ENCODE results near the gene SPSB1. TPM values are rescaled to one million over a fixed set of nuclear protein-coding genes. Genes with fewer than 3 reads are reported as not detected.

Gene SPSB1
- total RNA-seq, 1 donor: 23.2 TPM

- Histone ChIP-seq H3K36me3 (ENCODE audit: insufficient read depth, low read length) (peaks cover 4% of the 10 kb centered on the region), H2AFZ (ENCODE audit: low read length) (no peak overlapping the region), H4K20me1 (ENCODE audit: insufficient read depth, low read length) (peaks cover 72% of the 10 kb centered on the region), H3K4me3 (ENCODE audit: insufficient read depth, low read length) (no peak overlapping the region), H3K9me3 (ENCODE audit: low read depth, low read length) (no peaks in the 10 kb centered on the region), H3K27ac (ENCODE audit: low read depth, low read length) (no peak overlapping the region), H3K79me2 (ENCODE audit: insufficient read depth, low read length) (peaks cover 93% of the 10 kb centered on the region), H3K4me2 (ENCODE audit: insufficient read depth, low read length) (no peak overlapping the region), H3K4me1 (ENCODE audit: insufficient read depth, low read length) (peaks cover 35% of the 10 kb centered on the region), H3K27me3 (ENCODE audit: insufficient read depth, low read length) (no peaks in the 10 kb centered on the region)
- peak; percentile 66 for DNase-seq (ENCODE audit: insufficient read length, low spot score, missing footprints)
- no peak for TF ChIP-seq CTCF (IDR thresholded peaks at IDR 0.05; ENCODE audit: extremely low read depth, low read depth, low read length)
These were observed 27.3 kb downstream of the SPSB1 start for GRCh38 chr1:9319789-9320519.

GRCh38 chr1:9320520-9321479, 28.1 kb downstream of the SPSB1 start:
- no peaks in the 10 kb centered on the region for H3K36me3 ChIP-seq (ENCODE audit: insufficient read depth, low read length)
- no peaks in the 10 kb centered on the region for H3K27me3 ChIP-seq (ENCODE audit: insufficient read depth, low read length)
- peaks cover 72% of the 10 kb centered on the region for H4K20me1 ChIP-seq (ENCODE audit: insufficient read depth, low read length)
- H3K4me2 ChIP-seq (ENCODE audit: insufficient read depth, low read length): peak overlapping the region; percentile 41
- H3K79me2 ChIP-seq (ENCODE audit: insufficient read depth, low read length): peaks cover 93% of the 10 kb centered on the region
- H2AFZ ChIP-seq (ENCODE audit: low read length): no peak overlapping the region
- no peak for TF ChIP-seq CTCF (IDR thresholded peaks at IDR 0.05; ENCODE audit: extremely low read depth, low read depth, low read length)
- H3K4me1 ChIP-seq (ENCODE audit: insufficient read depth, low read length): peaks cover 29% of the 10 kb centered on the region
- no peaks in the 10 kb centered on the region for H3K9me3 ChIP-seq (ENCODE audit: low read depth, low read length)
- peak overlapping the region; percentile 0 for H3K27ac ChIP-seq (ENCODE audit: low read depth, low read length)
- no peak overlapping the region for H3K4me3 ChIP-seq (ENCODE audit: insufficient read depth, low read length)
- peak; percentile 70 for DNase-seq (ENCODE audit: insufficient read length, low spot score, missing footprints)

- TF ChIP-seq CTCF (IDR thresholded peaks at IDR 0.05; ENCODE audit: extremely low read depth, low read depth, low read length): no peak
- no peak overlapping the region for H3K4me3 ChIP-seq (ENCODE audit: insufficient read depth, low read length)
- H3K9me3 ChIP-seq (ENCODE audit: low read depth, low read length): no peaks in the 10 kb centered on the region
- H3K27ac ChIP-seq (ENCODE audit: low read depth, low read length): peak overlapping the region; percentile 0
- H3K36me3 ChIP-seq (ENCODE audit: insufficient read depth, low read length): no peaks in the 10 kb centered on the region
- peaks cover 93% of the 10 kb centered on the region for H3K79me2 ChIP-seq (ENCODE audit: insufficient read depth, low read length)
- no peak overlapping the region for H2AFZ ChIP-seq (ENCODE audit: low read length)
- peaks cover 72% of the 10 kb centered on the region for H4K20me1 ChIP-seq (ENCODE audit: insufficient read depth, low read length)
- peak overlapping the region; percentile 41 for H3K4me2 ChIP-seq (ENCODE audit: insufficient read depth, low read length)
- no peaks in the 10 kb centered on the region for H3K27me3 ChIP-seq (ENCODE audit: insufficient read depth, low read length)
- peak; percentile 93 for DNase-seq (ENCODE audit: insufficient read length, low spot score, missing footprints)
- H3K4me1 ChIP-seq (ENCODE audit: insufficient read depth, low read length): peaks cover 30% of the 10 kb centered on the region
These were observed 28.8 kb downstream of the SPSB1 start for GRCh38 chr1:9321480-9321849.
